Activated naive CD8-positive, alpha-beta T cell treated with anti-CD3 and anti-CD28 coated beads, Interleukin-2, amount 10 ng/mL, durations not matched to agents 7 days and 5 days (primary cell): ENCODE data around the gene IZUMO4. TPM values are rescaled to one million over a fixed set of nuclear protein-coding genes. Genes with fewer than 3 reads are reported as not detected.

Experiments
- ATAC-seq: fragments of 150-1000 bp; cut with Tn5 transposase; one replicate; pipeline ENCODE4 v1.10.0; 2021; ENCODE audit warnings: low read depth, moderate library complexity
- POLR2A ChIA-PET: fragments of 350-600 bp; sonication (Branson Sonifier 250); formaldehyde crosslinking; loops from one replicate; lab custom pipeline; 2021; ENCODE audit warnings: antibody characterized with exemption; lab: Charles Lee
- DNase-seq: peaks from one replicate; pipeline ENCODE4 v3.0.0; 2021
- H3K27ac Mint-ChIP-seq: one replicate; pipeline ENCODE4 v1.8.0; 2022; ENCODE audit warnings: mild to moderate bottlenecking, mixed read lengths
- H3K27me3 Mint-ChIP-seq: one replicate; pipeline ENCODE4 v1.8.0; 2022; ENCODE audit warnings: mild to moderate bottlenecking, moderate library complexity, mixed read lengths
- H3K36me3 Mint-ChIP-seq: one replicate; pipeline ENCODE4 v1.8.0; 2021; ENCODE audit warnings: mild to moderate bottlenecking, mixed read lengths
- H3K4me1 Mint-ChIP-seq: one replicate; pipeline ENCODE4 v1.8.0; 2021; ENCODE audit warnings: mixed read lengths
- H3K4me3 Mint-ChIP-seq: one replicate; pipeline ENCODE4 v1.8.0; 2022; ENCODE audit warnings: mild to moderate bottlenecking, moderate library complexity, mixed read lengths
- H3K9me3 Mint-ChIP-seq: one replicate; pipeline ENCODE4 v1.8.0; 2021; ENCODE audit warnings: mixed read lengths
- total RNA-seq, 2 experiments: library from RNA; stranded (reverse); gene quantifications; one replicate each; pipeline ENCODE4 v1.2.3, GENCODE V29; 2021

IZUMO4 gene
- total RNA-seq, 2 experiments from 2014 or later, result 16.0 to 17.7 TPM

- Mint-ChIP-seq H3K4me3 (peak overlapping the region; percentile 91), H3K9me3 (no peaks in the 10 kb centered on the region), H3K27me3 (no peaks in the 10 kb centered on the region), H3K36me3 (no peaks in the 10 kb centered on the region), H3K27ac (peak overlapping the region; percentile 90), H3K4me1 (peaks cover 17% of the 10 kb centered on the region)
- ATAC-seq, result no peak
- no peak for DNase-seq
- POLR2A ChIA-PET, result interaction anchor here (0.6 to 4.6 kb wide), 7 partner anchors 12 to 121 kb away, joined by 3 to 73 read pairs (median 3); partner anchors contain the start of genes MKNK2 and MOB3A
Measured at GRCh38 chr19:2062770-2063169, 33.9 kb upstream of the IZUMO4 start.

DNA sequence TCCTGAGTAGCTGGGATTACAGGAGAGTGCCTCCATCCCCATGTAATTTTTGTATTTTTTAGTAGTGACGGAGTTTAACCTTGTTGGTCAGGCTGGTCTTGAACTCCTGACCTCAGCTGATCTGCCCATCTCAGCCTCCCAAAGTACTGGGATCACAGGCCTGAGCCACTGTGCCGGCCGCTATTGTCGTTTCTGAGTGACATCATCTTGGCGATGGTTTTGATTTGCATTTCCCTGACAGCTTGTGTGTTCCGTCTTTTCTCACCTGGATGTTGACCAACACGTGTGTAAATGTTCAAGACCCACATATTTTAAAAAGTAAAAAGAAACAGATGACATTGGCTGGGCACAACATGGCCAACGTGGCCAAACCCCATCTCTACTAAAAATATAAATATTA, 32.9 kb upstream of the IZUMO4 start:
- DNase-seq (no peak), ATAC-seq (no peak)
- Mint-ChIP-seq H3K4me3 (no peak overlapping the region), H3K4me1 (peaks cover 17% of the 10 kb centered on the region), H3K27me3 (no peaks in the 10 kb centered on the region), H3K36me3 (peaks cover 2% of the 10 kb centered on the region), H3K27ac (peak overlapping the region; percentile 25), H3K9me3 (no peaks in the 10 kb centered on the region)
- POLR2A ChIA-PET, result interaction anchor here (1.0 to 4.6 kb wide), 2 partner anchors 13 to 21 kb away, joined by 3 to 73 read pairs; partner anchors contain the start of gene MKNK2

GRCh38 chr19:2064395-2064787, 32.3 kb upstream of the IZUMO4 start:
- H3K27ac Mint-ChIP-seq, result no peak overlapping the region

GRCh38 chr19:2064788-2065524, 31.8 kb upstream of the IZUMO4 start:
- Mint-ChIP-seq H3K27ac (no peak overlapping the region), H3K27me3 (no peaks in the 10 kb centered on the region), H3K4me1 (peaks cover 19% of the 10 kb centered on the region), H3K9me3 (no peaks in the 10 kb centered on the region), H3K36me3 (peaks cover 2% of the 10 kb centered on the region), H3K4me3 (no peak overlapping the region)
- DNase-seq, result no peak
- POLR2A ChIA-PET, result interaction anchor here (0.6 kb wide), 1 partner anchor 168 kb away, joined by 3 read pairs; no protein-coding TSS in a partner anchor
- ATAC-seq, result no peak

More at GRCh38 chr19:2064395-2064787, 32.3 kb upstream of the IZUMO4 start:
- ATAC-seq (no peak), DNase-seq (no peak)
- Mint-ChIP-seq H3K36me3 (peaks cover 2% of the 10 kb centered on the region), H3K27me3 (no peaks in the 10 kb centered on the region), H3K9me3 (no peaks in the 10 kb centered on the region), H3K4me1 (peaks cover 16% of the 10 kb centered on the region), H3K4me3 (no peak overlapping the region)
- POLR2A ChIA-PET, result interaction anchor here (0.6 kb wide), 1 partner anchor 168 kb away, joined by 3 read pairs; no protein-coding TSS in a partner anchor

DNA sequence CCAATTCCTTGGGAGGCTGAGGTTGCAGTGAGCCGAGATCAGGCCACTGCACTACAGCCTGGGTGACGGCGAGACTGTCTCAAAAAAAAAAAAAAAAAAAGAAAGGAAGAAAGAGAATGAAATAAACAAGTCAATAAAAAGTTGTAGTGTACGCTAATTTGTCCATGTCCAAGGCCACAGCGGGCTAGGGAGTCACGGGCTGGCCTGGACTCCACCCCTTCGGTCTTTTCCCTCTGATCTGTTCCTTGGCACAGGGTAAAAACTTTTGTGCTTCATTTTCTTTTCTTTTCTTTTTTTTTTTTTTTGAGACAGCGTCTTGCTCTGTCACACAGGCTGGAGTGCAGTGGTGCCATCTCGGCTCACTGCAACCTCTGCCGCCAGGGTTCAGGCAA, 26.3 kb upstream of the IZUMO4 start:
- POLR2A ChIA-PET, result interaction anchor here (0.6 to 2.4 kb wide), 7 partner anchors 12 to 140 kb away, joined by 3 to 10 read pairs (median 5); no protein-coding TSS in a partner anchor
- Mint-ChIP-seq H3K27me3 (no peaks in the 10 kb centered on the region), H3K36me3 (peaks cover 23% of the 10 kb centered on the region), H3K4me1 (peaks cover 13% of the 10 kb centered on the region), H3K9me3 (no peaks in the 10 kb centered on the region), H3K27ac (no peak overlapping the region), H3K4me3 (no peak overlapping the region)
- no peak for DNase-seq
- no peak for ATAC-seq

DNA sequence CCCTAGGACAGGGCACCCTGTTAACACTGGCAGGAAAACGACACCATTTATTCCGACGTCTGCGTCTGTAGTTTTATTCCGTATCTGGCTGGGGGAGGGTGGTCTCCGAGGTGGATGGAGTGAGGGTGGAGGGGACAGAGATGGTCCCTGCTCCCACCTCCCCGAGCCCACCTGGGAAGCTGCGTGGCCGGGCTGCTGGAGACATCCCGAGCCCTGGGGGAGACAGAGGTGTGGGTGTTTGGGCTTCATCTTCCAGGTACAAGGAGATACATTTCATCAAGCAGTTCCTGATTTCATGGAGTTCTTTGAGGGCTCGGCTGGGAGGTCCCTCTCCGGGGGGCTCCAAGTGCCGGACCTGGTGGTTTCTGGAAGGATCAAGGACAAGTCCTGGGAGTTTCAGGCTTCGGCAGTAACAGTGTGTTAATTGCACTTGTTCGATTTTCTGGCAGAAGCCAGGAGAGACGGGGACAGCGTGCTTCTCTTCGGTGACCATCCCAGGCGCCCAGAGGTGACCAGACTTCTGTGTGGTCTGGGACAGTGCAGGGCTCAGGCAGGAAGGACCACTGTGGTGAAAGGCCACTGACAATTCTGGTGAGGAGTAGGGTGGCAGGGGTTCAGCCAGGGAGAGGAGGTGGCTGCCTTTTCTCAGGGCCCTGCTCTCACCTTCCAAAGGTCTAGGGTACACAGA, 25.6 kb upstream of the IZUMO4 start:
- no peaks in the 10 kb centered on the region for H3K27me3 Mint-ChIP-seq
- H3K4me1 Mint-ChIP-seq, result peaks cover 13% of the 10 kb centered on the region
- ATAC-seq, result no peak
- H3K27ac Mint-ChIP-seq, result peak overlapping the region; percentile 58
- H3K4me3 Mint-ChIP-seq, result peak overlapping the region; percentile 7
- POLR2A ChIA-PET, result interaction anchor here (1.0 to 2.4 kb wide), 2 partner anchors 12 to 19 kb away, joined by 4 to 10 read pairs; no protein-coding TSS in a partner anchor
- H3K9me3 Mint-ChIP-seq, result no peaks in the 10 kb centered on the region
- DNase-seq, result no peak
- H3K36me3 Mint-ChIP-seq, result peaks cover 23% of the 10 kb centered on the region

DNA sequence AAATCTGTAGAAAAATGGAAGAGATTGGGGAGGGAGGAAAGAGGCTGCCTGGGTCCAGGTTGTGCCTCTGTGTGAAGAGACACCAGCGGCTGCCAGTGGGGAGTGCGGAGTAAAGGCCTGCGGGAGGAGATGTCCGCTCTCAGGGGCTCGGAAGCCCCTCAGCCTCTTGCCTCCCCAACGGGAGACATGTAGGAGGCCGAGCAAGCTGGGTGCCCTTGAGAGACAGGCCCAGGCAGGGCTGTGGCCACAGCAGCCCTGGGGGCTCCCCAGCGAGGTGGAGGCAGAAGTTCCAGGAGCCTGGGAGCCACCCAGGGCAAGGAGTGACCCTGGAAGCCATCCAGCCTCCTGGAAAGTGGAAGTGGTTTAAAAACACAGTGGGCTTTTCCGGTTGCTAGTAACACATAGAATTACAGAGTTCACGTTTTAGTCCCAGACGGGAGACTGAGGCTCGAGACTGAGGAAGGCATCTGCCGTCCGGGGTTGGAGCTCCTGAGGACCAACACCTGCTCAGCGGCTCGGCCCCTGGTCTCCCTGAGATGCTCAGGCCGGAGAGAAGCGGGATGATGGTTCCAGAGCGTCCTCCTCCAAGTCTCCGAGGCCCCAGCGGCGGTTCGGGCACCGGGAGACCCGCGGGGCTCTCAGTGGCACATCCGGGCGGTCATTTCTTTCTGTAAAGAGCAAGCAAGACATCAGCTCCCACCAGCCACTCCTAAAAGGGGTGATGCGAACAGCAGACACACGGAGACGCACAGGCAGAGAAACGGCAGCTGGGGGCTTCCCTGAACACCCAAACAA, 23.8 kb upstream of the IZUMO4 start:
- Mint-ChIP-seq H3K27ac (peak overlapping the region; percentile 62), H3K4me3 (no peak overlapping the region), H3K36me3 (peaks cover 23% of the 10 kb centered on the region), H3K27me3 (no peaks in the 10 kb centered on the region), H3K4me1 (peaks cover 15% of the 10 kb centered on the region), H3K9me3 (no peaks in the 10 kb centered on the region)
- POLR2A ChIA-PET, result interaction anchor here (1.0 to 1.4 kb wide), 2 partner anchors 10 to 21 kb away, joined by 3 read pairs; no protein-coding TSS in a partner anchor
- ATAC-seq (no peak), DNase-seq (no peak)

GRCh38 chr19:2076526-2076944, 20.2 kb upstream of the IZUMO4 start:
- H3K36me3 Mint-ChIP-seq, result peaks cover 28% of the 10 kb centered on the region
- no peaks in the 10 kb centered on the region for H3K9me3 Mint-ChIP-seq

DNA sequence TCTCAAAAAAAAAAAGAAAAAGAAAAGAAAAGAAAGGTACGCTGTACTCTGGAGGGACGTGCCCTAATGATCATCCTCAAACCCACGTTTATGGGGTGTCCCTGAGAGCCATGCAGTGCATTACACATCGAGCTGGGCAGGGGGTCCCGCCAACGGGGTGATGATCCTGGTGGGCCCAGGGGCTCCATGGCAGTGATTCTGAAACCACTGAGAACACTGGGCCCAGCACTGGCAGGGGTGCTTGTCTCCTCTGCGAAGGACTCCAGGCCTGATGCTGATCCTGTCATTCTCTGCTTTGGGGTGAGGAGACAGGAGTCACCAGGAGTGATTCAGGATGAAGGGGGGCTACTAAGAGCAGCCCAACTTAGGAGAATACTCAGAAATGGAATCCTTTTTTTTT, 19.3 kb upstream of the IZUMO4 start:
- Mint-ChIP-seq H3K27me3 (no peaks in the 10 kb centered on the region), H3K9me3 (no peaks in the 10 kb centered on the region), H3K27ac (no peak overlapping the region), H3K4me3 (no peak overlapping the region), H3K36me3 (peaks cover 28% of the 10 kb centered on the region), H3K4me1 (peaks cover 26% of the 10 kb centered on the region)
- DNase-seq (no peak), ATAC-seq (no peak)
- POLR2A ChIA-PET, result interaction anchor here (0.7 to 2.3 kb wide), 3 partner anchors 15 to 96 kb away, joined by 3 to 7 read pairs (median 4); no protein-coding TSS in a partner anchor

More at GRCh38 chr19:2076526-2076944, 20.2 kb upstream of the IZUMO4 start:
- ATAC-seq (no peak), DNase-seq (no peak)
- H3K4me1 Mint-ChIP-seq, result peaks cover 24% of the 10 kb centered on the region
- no peak overlapping the region for H3K27ac Mint-ChIP-seq
- H3K4me3 Mint-ChIP-seq, result no peak overlapping the region
- POLR2A ChIA-PET, result interaction anchor here (0.6 to 2.3 kb wide), 3 partner anchors 8 to 32 kb away, joined by 3 to 7 read pairs (median 5); no protein-coding TSS in a partner anchor
- no peaks in the 10 kb centered on the region for H3K27me3 Mint-ChIP-seq

GRCh38 chr19:2077833-2078619, 18.7 kb upstream of the IZUMO4 start:
- DNase-seq (no peak), ATAC-seq (no peak)
- no peak overlapping the region for H3K27ac Mint-ChIP-seq
- peaks cover 31% of the 10 kb centered on the region for H3K36me3 Mint-ChIP-seq
- POLR2A ChIA-PET, result interaction anchor here (0.7 to 1.8 kb wide), 2 partner anchors 16 to 96 kb away, joined by 3 to 4 read pairs; no protein-coding TSS in a partner anchor
- peaks cover 28% of the 10 kb centered on the region for H3K4me1 Mint-ChIP-seq
- H3K27me3 Mint-ChIP-seq, result no peaks in the 10 kb centered on the region
- H3K9me3 Mint-ChIP-seq, result no peaks in the 10 kb centered on the region
- H3K4me3 Mint-ChIP-seq, result no peak overlapping the region

DNA sequence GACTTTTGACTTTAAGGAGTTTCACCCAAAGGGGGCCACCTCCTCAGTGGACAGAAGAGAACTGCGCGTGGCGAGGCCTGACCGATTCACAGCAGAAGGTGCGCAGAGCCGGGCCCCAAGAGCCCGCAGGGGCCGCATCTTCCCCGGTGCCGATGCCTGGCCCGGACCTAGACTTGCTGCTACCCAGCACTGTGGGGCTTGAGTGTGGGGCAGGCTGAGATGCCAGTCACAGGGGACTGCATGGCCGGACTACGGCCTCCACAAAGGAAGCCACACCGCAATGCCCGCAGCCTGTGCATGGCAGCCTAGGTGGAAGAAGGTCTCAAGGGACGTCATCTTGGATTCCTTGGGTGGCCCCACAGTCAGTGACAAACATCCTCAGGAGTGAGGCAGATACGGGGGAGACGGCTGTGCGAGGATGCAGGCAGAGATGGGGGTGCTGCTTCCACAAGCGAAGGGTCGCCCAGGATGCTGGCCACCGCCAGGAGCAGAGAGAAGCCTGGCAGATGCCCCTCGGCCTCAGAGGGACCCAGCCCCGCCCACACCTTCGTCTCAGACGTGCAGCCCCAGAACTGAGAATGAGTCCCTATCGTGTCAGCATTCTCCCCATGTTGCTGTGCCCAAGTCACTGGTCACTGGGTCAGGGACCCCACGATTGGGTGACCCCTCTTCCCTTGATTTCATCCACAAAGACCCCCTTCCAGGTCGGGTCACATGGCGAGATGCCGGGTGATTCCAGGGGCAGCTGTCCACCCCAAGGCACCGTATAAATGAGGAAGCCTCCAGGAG, 17.4 kb upstream of the IZUMO4 start:
- Mint-ChIP-seq H3K4me1 (peaks cover 28% of the 10 kb centered on the region), H3K4me3 (peak overlapping the region; percentile 97), H3K27ac (peak overlapping the region; percentile 99), H3K27me3 (no peaks in the 10 kb centered on the region), H3K36me3 (peaks cover 35% of the 10 kb centered on the region), H3K9me3 (no peaks in the 10 kb centered on the region)
- POLR2A ChIA-PET, result interaction anchor here (8.8 kb wide), 1 partner anchor 14 kb away, joined by 180 read pairs; the partner anchor contains the start of gene MOB3A
- DNase-seq, result no peak
- no peak for ATAC-seq
